Ascending aorta (tissue), 2 donors: ENCODE measurements around the gene SLAIN2. TPM values are rescaled to one million over a fixed set of nuclear protein-coding genes. Genes with fewer than 3 reads are reported as not detected.

ENCODE experiments used
- DNase-seq, 2 donors: peaks; one replicate each; pipeline ENCODE4 v3.0.0-alpha.2; 2019; ENCODE audit warnings: low spot score in 2 of 2
- H3K27ac ChIP-seq, 2 donors: fragments of 200-600 bp; sonication (generic); one replicate each; pipeline ENCODE4 v1.5.1; 2016 to 2017; ENCODE audit warnings: mild to moderate bottlenecking in 1 of 2
- H3K27me3 ChIP-seq: fragments of 200-600 bp; sonication (generic); one replicate; pipeline ENCODE4 v1.5.1; 2017
- H3K36me3 ChIP-seq, 2 donors: fragments of 200-600 bp; sonication (generic); one replicate each; pipeline ENCODE4 v1.5.1; 2016
- H3K4me1 ChIP-seq, 2 donors: fragments of 200-600 bp; sonication (generic); one replicate each; pipeline ENCODE4 v1.5.1; 2016 to 2017; ENCODE audit warnings: mild to moderate bottlenecking in 1 of 2
- H3K4me3 ChIP-seq, 2 donors: fragments of 200-600 bp; sonication (generic); one replicate each; pipeline ENCODE4 v1.5.1; 2016 to 2017; ENCODE audit warnings: mild to moderate bottlenecking in 1 of 2
- H3K9me3 ChIP-seq, 2 donors: fragments of 200-600 bp; sonication (generic); one replicate each; pipeline ENCODE4 v1.5.1; 2016
- intact Hi-C: fragments of 100-400 bp; cut with DNase I; formaldehyde crosslinking; loops from one replicate; pipeline ENCODE4 v1.15.1; 2023
- total RNA-seq: library from RNA; depleted of rRNA; stranded (reverse); fragments of >200 nt; gene quantifications from one replicate; pipeline ENCODE4 v1.1.0, GENCODE V29; 2016
- TF ChIP-seq, protein P1 (sequence below), 3 experiments: fragments of 200-600 bp in 2 of 3; fragments of 450-650 bp in 1 of 3; sonication (generic) in 2 of 3; IDR thresholded peaks; one replicate each; pipeline ENCODE4 v1.5.1; 2016 to 2019; ENCODE audit warnings: antibody characterized with exemption in 3 of 3, mild to moderate bottlenecking in 1 of 3, moderate library complexity in 1 of 3

The SLAIN2 gene
- total RNA-seq, 1 donor from 2014 or later, result 26.3 TPM

DNA sequence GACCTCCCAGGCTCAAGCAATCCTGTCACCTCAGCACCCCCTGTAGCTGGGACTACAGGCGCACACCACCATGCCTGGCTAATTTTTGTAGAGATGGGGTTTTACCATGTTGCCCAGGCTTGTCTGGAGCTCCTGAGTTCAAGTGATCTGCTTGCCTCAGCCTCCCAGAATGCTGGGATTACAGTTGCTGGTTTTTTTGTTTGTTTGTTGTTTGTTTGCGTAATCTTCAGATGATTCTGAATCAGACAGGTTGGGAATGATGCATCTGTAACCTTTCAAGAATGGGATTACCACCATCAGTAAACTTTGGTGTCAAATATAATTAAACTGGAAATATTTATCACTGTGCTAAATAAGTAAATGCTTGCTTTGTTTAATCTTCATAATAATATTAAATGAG is 79.8 kb downstream of the SLAIN2 start:
- Histone ChIP-seq H3K4me3 (no peak overlapping the region), H3K27ac (no peak overlapping the region), H3K4me1 (no peaks in the 10 kb centered on the region), H3K9me3 (no peaks in the 10 kb centered on the region), H3K36me3 (peaks cover 5 to 33% of the 10 kb centered on the region in 2 donors), H3K27me3 (no peaks in the 10 kb centered on the region)
- TF ChIP-seq, protein P1, sequence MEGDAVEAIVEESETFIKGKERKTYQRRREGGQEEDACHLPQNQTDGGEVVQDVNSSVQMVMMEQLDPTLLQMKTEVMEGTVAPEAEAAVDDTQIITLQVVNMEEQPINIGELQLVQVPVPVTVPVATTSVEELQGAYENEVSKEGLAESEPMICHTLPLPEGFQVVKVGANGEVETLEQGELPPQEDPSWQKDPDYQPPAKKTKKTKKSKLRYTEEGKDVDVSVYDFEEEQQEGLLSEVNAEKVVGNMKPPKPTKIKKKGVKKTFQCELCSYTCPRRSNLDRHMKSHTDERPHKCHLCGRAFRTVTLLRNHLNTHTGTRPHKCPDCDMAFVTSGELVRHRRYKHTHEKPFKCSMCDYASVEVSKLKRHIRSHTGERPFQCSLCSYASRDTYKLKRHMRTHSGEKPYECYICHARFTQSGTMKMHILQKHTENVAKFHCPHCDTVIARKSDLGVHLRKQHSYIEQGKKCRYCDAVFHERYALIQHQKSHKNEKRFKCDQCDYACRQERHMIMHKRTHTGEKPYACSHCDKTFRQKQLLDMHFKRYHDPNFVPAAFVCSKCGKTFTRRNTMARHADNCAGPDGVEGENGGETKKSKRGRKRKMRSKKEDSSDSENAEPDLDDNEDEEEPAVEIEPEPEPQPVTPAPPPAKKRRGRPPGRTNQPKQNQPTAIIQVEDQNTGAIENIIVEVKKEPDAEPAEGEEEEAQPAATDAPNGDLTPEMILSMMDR (IDR thresholded peaks at IDR 0.05), result no peak
- DNase-seq, result no peak
- intact Hi-C loops, result no loop called here

DNA sequence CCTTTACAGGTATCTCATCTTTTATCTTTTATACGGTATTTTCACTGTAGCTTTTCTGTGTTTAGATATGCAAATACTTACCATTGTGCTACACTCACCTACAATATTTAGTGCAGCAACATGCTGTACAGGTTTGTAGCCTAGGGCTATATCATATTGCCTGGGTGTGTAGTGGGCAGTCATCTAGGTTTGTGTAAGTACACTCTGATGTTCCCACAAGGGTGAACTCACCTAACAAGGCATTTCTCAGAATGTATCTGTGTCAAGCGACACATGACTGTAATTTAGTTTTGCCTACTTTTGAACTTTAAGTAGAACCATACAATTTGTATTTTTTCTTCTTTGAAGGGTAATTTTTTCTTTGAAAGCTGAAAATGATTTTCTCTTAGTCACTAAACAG is 87.6 kb downstream of the SLAIN2 start:
- H3K27me3 ChIP-seq, result no peaks in the 10 kb centered on the region
- H3K9me3 ChIP-seq, result no peaks in the 10 kb centered on the region
- no peak overlapping the region for H3K4me3 ChIP-seq
- H3K36me3 ChIP-seq, result peaks cover 0 to 18% of the 10 kb centered on the region in 2 donors
- intact Hi-C loops, result no loop called here
- no peak overlapping the region for H3K27ac ChIP-seq
- no peak for DNase-seq
- TF ChIP-seq, protein P1 (IDR thresholded peaks at IDR 0.05), result no peak
- no peaks in the 10 kb centered on the region for H3K4me1 ChIP-seq

DNA sequence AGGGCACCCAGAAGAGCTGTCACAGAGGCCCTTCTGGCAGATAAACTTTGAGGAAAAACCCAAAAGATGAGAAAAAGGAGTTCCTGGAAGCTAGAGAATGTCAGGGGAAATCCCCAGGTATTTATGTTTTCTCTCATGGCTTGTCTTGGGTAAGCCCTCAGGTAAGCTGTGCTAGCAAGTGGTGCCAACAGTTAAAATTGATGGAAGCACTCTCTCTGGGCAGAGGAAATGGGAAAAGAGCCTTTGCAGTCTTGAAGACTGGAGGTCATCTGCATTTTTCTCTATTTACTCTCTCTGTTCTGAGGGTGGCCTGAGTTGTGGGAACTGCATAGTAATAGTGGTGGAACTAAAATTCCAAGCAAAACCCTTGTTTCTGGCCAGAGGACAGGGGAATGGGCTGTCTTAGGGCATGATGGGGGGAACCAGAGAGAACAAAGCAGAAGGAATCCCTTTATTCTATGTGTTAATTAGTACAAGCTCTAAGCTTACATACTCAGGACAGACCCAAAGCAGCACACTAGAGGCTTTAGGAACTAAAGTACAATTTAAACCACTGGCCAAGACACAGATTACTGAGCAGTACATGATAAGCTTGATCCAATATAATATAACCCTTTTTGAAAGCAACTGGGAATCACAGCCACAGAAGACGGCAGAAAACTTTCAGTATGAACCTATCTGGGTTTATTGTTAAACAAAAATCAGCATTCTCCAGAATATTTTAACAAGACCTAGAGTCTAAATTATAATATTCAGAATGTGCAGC is 88.6 kb downstream of the SLAIN2 start:
- TF ChIP-seq, protein P1 (IDR thresholded peaks at IDR 0.05), result no peak
- H3K36me3 ChIP-seq, result peaks cover 0 to 13% of the 10 kb centered on the region in 2 donors

DNA sequence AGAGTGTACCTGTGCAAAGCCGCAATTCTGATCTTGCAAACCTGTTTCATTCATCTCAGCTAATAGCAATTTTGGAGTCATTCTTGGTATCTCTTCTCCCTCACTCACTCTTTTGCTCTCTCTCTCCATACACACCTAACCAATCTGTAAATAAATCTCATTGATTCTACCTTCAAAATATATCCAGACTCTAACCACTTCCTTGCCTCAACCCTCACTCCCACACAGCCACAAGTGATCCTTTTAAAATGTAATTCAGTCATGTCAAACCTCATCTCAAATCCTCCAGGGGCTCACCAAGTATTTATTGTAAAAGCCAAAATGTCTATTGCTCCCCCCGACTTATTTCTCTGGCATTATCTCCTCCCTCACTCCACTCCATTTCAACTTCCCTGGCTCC is 90.1 kb downstream of the SLAIN2 start:
- Histone ChIP-seq H3K27ac (no peak overlapping the region), H3K36me3 (peaks cover 0 to 13% of the 10 kb centered on the region in 2 donors), H3K9me3 (no peaks in the 10 kb centered on the region), H3K4me3 (no peak overlapping the region), H3K27me3 (no peaks in the 10 kb centered on the region), H3K4me1 (no peaks in the 10 kb centered on the region)
- TF ChIP-seq, protein P1 (IDR thresholded peaks at IDR 0.05), result no peak
- intact Hi-C loops, result no loop called here
- no peak for DNase-seq

More for the DNA sequence above, 88.6 kb downstream of the SLAIN2 start:
- no peak overlapping the region for H3K27ac ChIP-seq
- intact Hi-C loops, result no loop called here
- H3K9me3 ChIP-seq, result no peaks in the 10 kb centered on the region
- H3K27me3 ChIP-seq, result no peaks in the 10 kb centered on the region
- H3K4me3 ChIP-seq, result no peak overlapping the region
- no peaks in the 10 kb centered on the region for H3K4me1 ChIP-seq
- DNase-seq, result no peak

DNA sequence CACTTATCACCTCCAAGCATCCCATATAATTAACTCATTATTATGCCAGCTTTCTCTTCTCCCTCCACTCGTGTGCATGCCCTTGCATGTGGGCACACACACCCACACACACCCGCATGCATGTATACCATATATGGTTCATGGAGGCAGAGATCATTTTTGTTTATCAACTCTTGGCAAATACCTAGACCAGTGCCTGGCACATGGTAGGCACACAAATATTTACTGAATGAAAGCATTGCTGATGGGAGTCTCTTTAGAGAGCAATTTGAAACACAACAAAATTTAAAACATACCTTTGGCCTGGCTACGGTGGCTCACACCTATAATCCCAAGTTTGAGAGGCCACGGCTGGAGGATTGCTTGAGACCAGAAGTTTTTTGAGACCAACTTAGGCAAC is 90.7 kb downstream of the SLAIN2 start:
- intact Hi-C loops, result no loop called here
- no peak for DNase-seq

More for the DNA sequence above, 90.7 kb downstream of the SLAIN2 start:
- no peaks in the 10 kb centered on the region for H3K27me3 ChIP-seq
- TF ChIP-seq, protein P1 (IDR thresholded peaks at IDR 0.05), result no peak
- H3K27ac ChIP-seq, result no peak overlapping the region
- no peaks in the 10 kb centered on the region for H3K9me3 ChIP-seq
- H3K36me3 ChIP-seq, result peaks cover 0 to 13% of the 10 kb centered on the region in 2 donors
- H3K4me1 ChIP-seq, result no peaks in the 10 kb centered on the region
- no peak overlapping the region for H3K4me3 ChIP-seq
